Measurements from ENCODE around the gene C19orf25.
"Not testable (repeated sequence)": the region's sequence is repeated elsewhere in the genome, so short reads cannot be mapped to it uniquely, and the experiment has no call there.

The C19orf25 gene

GRCh38 chr19:1512671-1513498, 33.9 kb upstream of the C19orf25 start, which contains the start of gene ADAMTSL5:
ADAMTSL5 (minus strand) TSS chr19:1513019; CDS start chr19:1510943, 2,076 bp downstream.
- peak; percentile 78 for DNase-seq (ENCODE audit: low spot score)

DNA sequence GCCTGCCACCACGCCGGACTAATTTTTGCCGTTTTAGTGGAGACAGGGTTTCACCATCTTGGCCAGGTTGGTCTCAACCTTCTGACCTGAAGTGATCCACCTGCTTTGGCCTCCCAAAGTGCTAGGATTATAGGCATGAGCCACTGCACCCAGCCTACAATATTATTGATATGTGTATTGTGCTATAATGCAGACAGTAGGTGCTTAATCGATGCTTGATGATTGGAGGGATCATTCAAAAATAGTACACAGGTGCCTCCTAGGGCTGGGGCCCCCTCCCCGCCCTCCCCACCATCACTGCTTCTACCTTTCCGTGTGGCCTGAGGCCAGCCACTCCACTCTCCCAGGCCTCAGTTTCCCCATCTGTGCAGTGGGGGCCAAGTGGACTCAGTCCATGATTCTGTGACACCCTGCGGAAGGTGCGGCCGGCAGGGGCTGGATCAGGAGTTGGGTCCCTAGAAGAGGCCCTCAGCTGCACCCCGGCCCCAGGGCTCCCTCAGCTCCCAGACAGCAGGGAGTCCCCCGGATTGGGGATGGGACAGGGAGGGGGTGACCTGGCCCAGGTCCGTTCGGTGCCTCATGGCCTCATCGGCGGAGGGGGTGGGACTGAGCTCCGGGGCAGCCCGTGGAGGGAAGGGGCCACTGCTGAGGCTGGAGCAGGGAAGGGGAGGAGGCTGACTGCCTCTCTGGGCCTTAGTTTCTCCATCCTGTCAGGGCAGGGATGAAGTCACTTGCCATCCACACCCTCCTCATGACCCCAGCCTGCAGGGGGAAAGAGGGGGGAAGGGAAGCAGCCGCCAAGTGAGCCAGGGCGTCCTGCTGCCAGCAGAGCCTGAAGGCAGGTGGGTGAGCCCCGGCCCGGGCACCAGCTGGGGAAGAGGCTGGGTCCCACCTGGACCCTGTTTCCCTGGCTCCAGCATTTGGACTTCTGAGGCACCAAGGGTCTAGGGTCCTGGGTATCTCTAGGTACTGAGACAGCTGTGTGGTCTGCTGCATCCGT, 32.6 kb upstream of the C19orf25 start:
- DNase-seq (ENCODE audit: low spot score) = no peak

- no peak for DNase-seq (ENCODE audit: low spot score)
Observed at GRCh38 chr19:1510807-1511206, 31.8 kb upstream of the C19orf25 start.

DNA sequence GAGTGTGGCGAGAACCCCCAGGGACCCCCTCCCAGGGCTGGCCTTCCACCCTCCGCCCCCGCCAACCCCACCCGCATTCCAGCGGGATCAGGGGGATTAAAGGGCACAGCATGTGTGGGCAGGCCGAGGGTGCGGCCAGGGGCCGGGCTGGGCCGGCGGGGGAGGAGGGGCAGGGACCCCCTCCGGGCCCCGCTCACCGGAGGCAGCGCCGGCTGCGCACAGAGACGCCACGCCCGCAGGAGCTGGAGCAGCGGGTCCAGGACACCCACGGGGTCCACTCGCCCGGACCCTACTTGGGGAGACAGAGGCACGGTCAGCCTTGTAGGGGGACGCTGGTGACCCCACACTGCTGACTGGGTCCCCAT, 31.4 kb upstream of the C19orf25 start:
- DNase-seq (ENCODE audit: low spot score) = no peak

GRCh38 chr19:1509602-1510441, 30.8 kb upstream of the C19orf25 start:
- no peak for DNase-seq (ENCODE audit: low spot score)

- no peak for DNase-seq (ENCODE audit: low spot score)
Observed at GRCh38 chr19:1508507-1508856, 29.5 kb upstream of the C19orf25 start.

DNA sequence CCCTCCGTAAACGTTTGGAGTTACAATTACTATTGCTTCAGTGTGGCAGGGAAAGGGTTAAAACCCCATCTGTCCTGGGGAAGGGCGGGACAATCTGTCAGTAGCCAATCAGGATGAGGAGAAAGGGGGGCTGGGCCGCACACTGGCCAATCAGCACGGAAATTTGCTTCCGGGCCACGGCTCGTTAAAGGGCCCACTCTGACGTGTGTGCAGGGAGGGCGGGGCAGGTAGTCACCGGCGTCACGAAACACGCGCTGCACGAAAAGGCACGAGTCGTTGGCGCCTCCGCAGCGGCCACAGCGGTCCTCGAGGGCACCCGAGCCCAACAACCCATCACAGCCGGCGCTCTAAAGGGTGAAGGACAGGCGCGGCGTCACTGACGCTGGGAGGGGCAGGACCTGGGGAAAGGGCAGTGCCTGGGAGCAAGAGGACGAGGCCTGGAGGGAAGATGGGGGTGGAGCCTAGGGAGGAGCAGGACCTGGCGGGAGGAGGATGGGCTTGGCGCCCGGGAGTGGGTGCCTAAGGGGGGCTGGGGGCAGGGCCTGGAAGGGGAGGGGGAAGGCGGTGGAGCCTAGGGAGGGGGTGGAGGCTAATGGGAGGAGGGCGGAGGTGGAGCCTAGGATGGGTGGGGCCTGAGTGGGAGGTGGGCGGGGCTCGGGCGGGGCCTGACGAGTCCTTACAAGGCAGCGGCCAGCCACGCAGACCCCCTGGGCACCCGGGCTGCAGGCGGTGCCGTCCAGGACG, 28.9 kb upstream of the C19orf25 start:
- DNase-seq (ENCODE audit: low spot score) = peak; percentile 100

DNA sequence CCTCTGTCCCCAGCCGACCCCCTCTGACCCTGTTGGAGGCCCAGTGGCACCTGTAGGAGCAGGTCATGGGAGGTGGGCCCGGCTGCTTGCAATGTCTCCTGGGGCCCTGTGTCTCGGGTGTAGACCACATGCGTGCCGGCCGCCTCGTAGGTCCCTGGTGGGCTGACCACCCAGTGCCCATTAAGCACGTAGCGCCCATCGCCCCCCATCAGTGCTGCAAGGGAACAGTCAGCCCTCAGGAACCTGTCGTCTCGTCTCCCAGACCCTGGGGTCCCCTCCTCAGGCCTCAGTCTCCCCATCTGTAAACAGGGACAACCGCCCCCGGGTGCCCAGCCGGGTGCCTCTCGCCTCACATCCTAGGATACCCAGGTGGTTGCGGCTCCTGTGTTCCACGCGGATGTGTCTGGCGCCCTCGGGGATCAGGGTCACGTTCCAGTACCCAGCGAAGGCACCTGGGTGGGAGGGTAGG, 28.2 kb upstream of the C19orf25 start:
- DNase-seq (ENCODE audit: low spot score) = no peak

- no peak for DNase-seq (ENCODE audit: low spot score)
Observed at GRCh38 chr19:1505991-1506881, 27.2 kb upstream of the C19orf25 start.

DNA sequence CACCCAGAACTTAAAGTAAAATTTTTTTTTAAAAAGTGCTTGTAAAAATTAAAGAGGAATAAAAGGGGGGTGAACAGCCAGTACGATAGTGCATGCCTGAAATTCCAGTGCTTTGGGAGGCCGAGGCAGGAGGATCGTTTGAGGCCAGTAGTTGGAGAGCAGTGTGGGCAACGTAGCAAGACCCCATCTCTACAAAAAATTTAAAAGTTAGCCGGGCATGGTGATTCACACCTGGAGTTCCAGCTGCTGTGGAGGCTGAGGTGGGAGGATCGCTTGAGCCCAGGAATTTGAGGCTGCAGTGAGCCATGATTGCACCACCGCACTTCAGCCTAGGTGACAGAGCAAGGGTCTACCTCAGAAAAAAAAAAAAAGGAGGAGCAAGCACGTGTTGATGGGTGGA, 26.0 kb upstream of the C19orf25 start:
- no peak for DNase-seq (ENCODE audit: low spot score)

- DNase-seq (ENCODE audit: low spot score) = no peak
Observed at GRCh38 chr19:1503925-1504773, 25.1 kb upstream of the C19orf25 start.

GRCh38 chr19:1503089-1503924, 24.3 kb upstream of the C19orf25 start:
- DNase-seq (ENCODE audit: low spot score) = peak; percentile 49

DNA sequence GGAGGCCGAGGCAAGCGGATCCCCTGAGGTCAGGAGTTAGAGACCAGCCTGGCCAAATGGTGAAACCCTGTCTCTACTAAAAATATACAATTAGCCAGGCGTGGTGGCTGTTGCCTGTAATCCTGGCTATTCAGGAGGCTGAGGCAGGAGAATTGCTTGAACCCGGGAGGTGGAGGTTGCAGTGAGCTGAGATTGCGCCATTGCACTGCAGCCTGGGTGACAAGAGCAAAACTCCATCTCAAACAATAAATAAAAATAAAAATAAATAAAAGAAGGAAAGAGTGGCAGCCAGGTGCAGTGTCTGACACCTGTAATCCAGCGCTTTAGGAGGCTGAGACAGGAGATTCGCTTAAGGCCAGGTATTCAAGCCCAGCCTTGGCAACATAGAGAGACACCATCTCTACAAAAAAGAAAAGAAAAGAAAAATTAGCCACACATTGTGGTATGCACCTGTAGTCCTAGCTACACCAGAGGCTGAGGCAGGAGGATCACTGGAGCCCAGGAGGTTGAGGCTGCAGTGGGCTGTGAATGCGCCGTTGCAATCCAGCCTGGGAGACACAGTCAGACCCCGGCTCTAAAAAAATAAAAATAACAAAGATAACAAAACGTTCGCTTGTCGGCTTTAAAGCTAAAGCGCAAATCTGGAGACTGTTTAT, 23.5 kb upstream of the C19orf25 start:
- no peak for DNase-seq (ENCODE audit: low spot score)

- no peak for DNase-seq (ENCODE audit: low spot score)
Observed at GRCh38 chr19:1501200-1501595, 22.2 kb upstream of the C19orf25 start.

GRCh38 chr19:1499231-1499630, 20.2 kb upstream of the C19orf25 start:
- not testable (repeated sequence) for DNase-seq (ENCODE audit: low spot score)

- no peak for DNase-seq (ENCODE audit: low spot score)
Observed at GRCh38 chr19:1497578-1498235, 18.7 kb upstream of the C19orf25 start.
